Bone marrow (tissue), 2 donors: ENCODE data around the gene HCRTR1.

Source experiments
- DNase-seq, 2 donors: peaks; one replicate each; lab custom pipeline; 2025; lab: John Stamatoyannopoulos, UW

Gene HCRTR1

GRCh38 chr1:31667065-31667785 lies 49.7 kb downstream of the HCRTR1 start:
- DNase-seq = no peak

GRCh38 chr1:31668303-31668883 lies 50.9 kb downstream of the HCRTR1 start:
- DNase-seq = no peak

- DNase-seq = no peak
Measured at GRCh38 chr1:31669433-31669785, 51.9 kb downstream of the HCRTR1 start.

GRCh38 chr1:31669786-31670592 lies 52.5 kb downstream of the HCRTR1 start:
- DNase-seq = peak in 1 of 2 donors; percentile 26

- no peak for DNase-seq
Measured at GRCh38 chr1:31670593-31670964, 53.1 kb downstream of the HCRTR1 start.

GRCh38 chr1:31671147-31671546 lies 53.7 kb downstream of the HCRTR1 start:
- DNase-seq = no peak

- no peak for DNase-seq
Measured at GRCh38 chr1:31671561-31672201, 54.2 kb downstream of the HCRTR1 start.

- no peak for DNase-seq
Measured at GRCh38 chr1:31672986-31673385, 55.5 kb downstream of the HCRTR1 start.

GRCh38 chr1:31673433-31673832 lies 55.9 kb downstream of the HCRTR1 start:
- no peak for DNase-seq

- no peak for DNase-seq
Measured at GRCh38 chr1:31674626-31675025, 57.1 kb downstream of the HCRTR1 start.

GRCh38 chr1:31675161-31675560 lies 57.7 kb downstream of the HCRTR1 start:
- no peak for DNase-seq

- no peak for DNase-seq
Measured at GRCh38 chr1:31675756-31676155, 58.3 kb downstream of the HCRTR1 start.
